GM12878 (cell line): ENCODE results near the gene BAG1. TPM values are rescaled to one million over a fixed set of nuclear protein-coding genes. Genes with fewer than 3 reads are reported as not detected.
A peak's percentile ranks its signal among the peaks of the same experiment; 100 is the strongest.

Source experiments
- ATF2 ChIP-seq: IDR thresholded peaks from 2 replicates; pipeline ENCODE4 v1.6.1; 2012; ENCODE audit warnings: low read length, inconsistent platforms
- ATF3 ChIP-seq: IDR thresholded peaks from 2 replicates; pipeline ENCODE4 v1.6.1; 2011; ENCODE audit warnings: low read depth, mild to moderate bottlenecking, low read length, moderate library complexity, borderline replicate concordance; ENCODE audit errors: extremely low read depth
- ATF7 ChIP-seq: fragments of 450-650 bp; IDR thresholded peaks from 2 replicates; pipeline ENCODE4 v1.6.1; 2016; ENCODE audit warnings: low read depth, mild to moderate bottlenecking
- EED ChIP-seq: sonication (generic); IDR thresholded peaks from 2 replicates; pipeline ENCODE4 v1.6.1; 2016; ENCODE audit warnings: antibody characterized with exemption, low read depth
- HDGF ChIP-seq: fragments of 450-650 bp; IDR thresholded peaks from 2 replicates; pipeline ENCODE4 v1.6.1; 2016; ENCODE audit warnings: antibody characterized with exemption
- IKZF2 ChIP-seq, 2 experiments: fragments of 450-650 bp; IDR thresholded peaks; 2 replicates each; pipeline ENCODE4 v1.6.1; 2017; ENCODE audit warnings: mild to moderate bottlenecking in 2 of 2, moderate library complexity in 2 of 2
- IRF4 ChIP-seq: IDR thresholded peaks from 2 replicates; pipeline ENCODE4 v1.6.1; 2011; ENCODE audit warnings: low read depth, low read length
- JUNB ChIP-seq: IDR thresholded peaks from 2 replicates; pipeline ENCODE4 v1.6.1; 2016; ENCODE audit warnings: antibody characterized with exemption, mild to moderate bottlenecking
- KDM1A ChIP-seq: fragments of 200-600 bp; sonication (generic); IDR thresholded peaks from 2 replicates; pipeline ENCODE4 v1.6.1; 2016; ENCODE audit warnings: borderline replicate concordance
- MTA2 ChIP-seq: fragments of 450-650 bp; IDR thresholded peaks from 2 replicates; pipeline ENCODE4 v1.6.1; 2016; ENCODE audit warnings: low read depth, mild to moderate bottlenecking, moderate library complexity
- NFIC ChIP-seq: IDR thresholded peaks from 2 replicates; pipeline ENCODE4 v1.6.1; 2012; ENCODE audit warnings: low read depth, mild to moderate bottlenecking, inconsistent platforms, low read length, moderate library complexity
- PML ChIP-seq: IDR thresholded peaks from 2 replicates; pipeline ENCODE4 v1.6.1; 2012; ENCODE audit warnings: low read length, inconsistent platforms
- POLR2A ChIP-seq: IDR thresholded peaks from 2 replicates; pipeline ENCODE4 v1.6.1; 2011; ENCODE audit warnings: low read depth, mild to moderate bottlenecking, low read length
- RB1 ChIP-seq: fragments of 450-650 bp; formaldehyde crosslinking; IDR thresholded peaks from 2 replicates; pipeline ENCODE4 v1.6.1; 2017; ENCODE audit warnings: mild to moderate bottlenecking, borderline replicate concordance
- REST ChIP-seq: IDR thresholded peaks from 2 replicates; pipeline ENCODE4 v1.6.1; 2012; ENCODE audit warnings: mild to moderate bottlenecking, low read depth, low read length
- STAT1 ChIP-seq: fragments of 450-650 bp; conservative IDR thresholded peaks from 2 replicates; pipeline ENCODE4 v1.6.1; 2014; ENCODE audit warnings: antibody characterized with exemption, mild to moderate bottlenecking
- SUPT20H ChIP-seq: IDR thresholded peaks from 2 replicates; pipeline ENCODE4 v1.6.1; 2011; ENCODE audit warnings: low read depth, mild to moderate bottlenecking, low read length, moderate library complexity, borderline replicate concordance; ENCODE audit not compliant: control insufficient read depth
- TCF12 ChIP-seq: IDR thresholded peaks from 2 replicates; pipeline ENCODE4 v1.6.1; 2011; ENCODE audit warnings: low read depth, mild to moderate bottlenecking, low read length
- ZBTB11 ChIP-seq: fragments of 450-650 bp; formaldehyde crosslinking; IDR thresholded peaks from 2 replicates; pipeline ENCODE4 v1.5.0; 2022; ENCODE audit warnings: mild to moderate bottlenecking, missing genetic modification characterization
- ZNF592 ChIP-seq: fragments of 450-650 bp; IDR thresholded peaks from 2 replicates; pipeline ENCODE4 v1.6.1; 2017; ENCODE audit warnings: mild to moderate bottlenecking, moderate library complexity
- polyA plus RNA-seq, 11 experiments: library from polyadenylated mRNA; depleted of rRNA in 4 of 11; unstranded in 6 of 11; stranded (reverse) in 5 of 11; fragments of >200 nt; fragmentation: Nextera tagmentation in 4 of 11; fragmentation: Illumina TruSeq in 1 of 11; extraction: Ambion mirVana in 4 of 11; extraction: Trizol in 1 of 11; gene quantifications; 1 replicate in 1 of 11; 2 replicates in 10 of 11; pipeline versions ENCODE4 v1.2.1 to v1.2.3, GENCODE V29; 2011 to 2016; ENCODE audit warnings: inconsistent platforms in 2 of 11, missing spikeins in 2 of 11, low read depth in 1 of 11
- total RNA-seq, 4 experiments: library from RNA; depleted of rRNA in 3 of 4; stranded (reverse); fragments of >200 nt in 3 of 4; fragmentation: Illumina TruSeq in 1 of 4; extraction: Trizol in 1 of 4; gene quantifications; 2 replicates each; pipeline versions ENCODE4 v1.2.1 to v1.2.3, GENCODE V29; 2013 to 2021

Gene BAG1
- total and polyA plus RNA-seq, 10 of the 15 experiments (the other 5 are each of a cell fraction or from before 2014, with no cell fraction given): 11.6 to 135 (median 68.9) TPM

GRCh38 chr9:33227008-33227398 is 37.5 kb downstream of the BAG1 start (continued):
- TF ChIP-seq ZBTB11 (CRISPR knock-in tag) (no peak), REST (no peak), TCF12 (no peak), PML (0 out of 2 replicates have a peak, but pooled peaks have one; percentile 59), IKZF2 (IDR thresholded peaks at IDR 0.05) (peak in 1 of 2 experiments; percentile 60; a peak in 2 of 4 replicates), MTA2 (peak; percentile 25; the same call in 1 of the 2 replicates), STAT1 (no peak), ATF3 (no peak), KDM1A (no peak), NFIC (peak; percentile 43; the same call in 1 of the 2 replicates), POLR2A (no peak), ATF2 (peak; percentile 56), ATF7 (peak; percentile 81), EED (peak; percentile 66; the same call in 1 of the 2 replicates), IRF4 (peak; percentile 45; the same call in 1 of the 2 replicates), SUPT20H (no peak), JUNB (peak; percentile 77), ZNF592 (no peak), RB1 (no peak), HDGF (no peak)
